HepG2 (cell line): ENCODE results near the gene PHLDB1. TPM values are rescaled to one million over a fixed set of nuclear protein-coding genes. Genes with fewer than 3 reads are reported as not detected.

Experiments
- CCDC6 ChIP-seq: sonication (generic); formaldehyde crosslinking; IDR thresholded peaks from 2 replicates; pipeline ENCODE4 v1.8.1; 2022; ENCODE audit warnings: mild to moderate bottlenecking, missing genetic modification reagents, moderate library complexity
- CENPT ChIP-seq: sonication (generic); formaldehyde crosslinking; IDR thresholded peaks from 2 replicates; pipeline ENCODE4 v1.8.0; 2022; ENCODE audit warnings: low read depth, mild to moderate bottlenecking, moderate library complexity, missing genetic modification reagents
- FOXA3 ChIP-seq: IDR thresholded peaks from 2 replicates; pipeline ENCODE4 v1.6.1; 2016; ENCODE audit warnings: missing genetic modification reagents, missing compliant biosample characterization
- MLLT10 ChIP-seq: sonication (generic); formaldehyde crosslinking; IDR thresholded peaks from 2 replicates; pipeline ENCODE4 v1.4.0; 2020; ENCODE audit warnings: missing genetic modification reagents
- NR2F6 ChIP-seq, 2 experiments: IDR thresholded peaks; 2 replicates each; pipeline ENCODE4 v1.6.1; 2016; ENCODE audit warnings: antibody characterized with exemption in 1 of 2, mild to moderate bottlenecking in 1 of 2
- NRL ChIP-seq: sonication (generic); formaldehyde crosslinking; IDR thresholded peaks from 2 replicates; pipeline ENCODE4 v1.5.0; 2020; ENCODE audit warnings: missing genetic modification reagents, mild to moderate bottlenecking, moderate library complexity, borderline replicate concordance
- PITX1 ChIP-seq: sonication (generic); formaldehyde crosslinking; IDR thresholded peaks from 2 replicates; pipeline ENCODE4 v1.5.1; 2020; ENCODE audit warnings: mild to moderate bottlenecking, missing genetic modification reagents
- PLRG1 ChIP-seq: fragments of 450-650 bp; conservative IDR thresholded peaks from 2 replicates; pipeline ENCODE4 v1.6.1; 2016
- ZNF10 ChIP-seq: sonication (generic); formaldehyde crosslinking; IDR thresholded peaks from 2 replicates; pipeline ENCODE4 v1.4.0; 2020; ENCODE audit warnings: mild to moderate bottlenecking, low read depth, missing genetic modification reagents, borderline replicate concordance
- ZNF773 ChIP-seq: sonication (generic); formaldehyde crosslinking; IDR thresholded peaks from 2 replicates; pipeline ENCODE4 v1.4.0; 2020; ENCODE audit warnings: missing genetic modification reagents, borderline replicate concordance
- ZNF879 ChIP-seq: sonication (generic); formaldehyde crosslinking; IDR thresholded peaks from 2 replicates; pipeline ENCODE4 v1.8.1; 2023; ENCODE audit warnings: missing genetic modification reagents
- polyA plus RNA-seq, 8 experiments: library from polyadenylated mRNA; depleted of rRNA in 3 of 8; stranded (reverse) in 7 of 8; unstranded in 1 of 8; fragments of >200 nt; fragmentation: Illumina TruSeq in 4 of 8; extraction: Trizol in 4 of 8; gene quantifications; 2 replicates each; pipeline versions ENCODE4 v1.2.1 to v1.2.3, GENCODE V29; 2011 to 2016; ENCODE audit warnings: low read depth in 4 of 8, missing spikeins in 1 of 8, mixed read lengths in 1 of 8; ENCODE audit not compliant: insufficient read depth in 1 of 8
- total RNA-seq, 5 experiments: library from RNA; depleted of rRNA; stranded (reverse); fragments of >200 nt; fragmentation: Illumina TruSeq; extraction: Trizol; gene quantifications; 2 replicates each; pipeline ENCODE4 v1.2.3, GENCODE V29; 2016; ENCODE audit warnings: low read depth in 1 of 5
- TF ChIP-seq, protein P1 (sequence below), 2 experiments: fragments of 450-650 bp in 1 of 2; sonication (generic) in 1 of 2; formaldehyde crosslinking in 1 of 2; IDR thresholded peaks; 2 replicates each; pipeline versions ENCODE4 v1.6.1 to v1.8.0; 2016 to 2022; ENCODE audit warnings: antibody characterized with exemption in 1 of 2, mild to moderate bottlenecking in 1 of 2, missing genetic modification reagents in 1 of 2
- TF ChIP-seq, protein P2 (sequence below): sonication (generic); formaldehyde crosslinking; conservative IDR thresholded peaks from 2 replicates; pipeline ENCODE4 v1.8.0; 2022; ENCODE audit warnings: missing genetic modification reagents
- TF ChIP-seq, protein P3 (sequence below): IDR thresholded peaks from 2 replicates; pipeline ENCODE4 v1.6.1; 2016; ENCODE audit warnings: low read depth
- TF ChIP-seq, protein P4 (sequence below): IDR thresholded peaks from 2 replicates; pipeline ENCODE4 v1.6.1; 2018; ENCODE audit warnings: missing genetic modification reagents

PHLDB1 gene
- total and polyA plus RNA-seq, 2 of the 13 experiments (the other 11 are each of a cell fraction or from before 2014, with no cell fraction given): 13.8 to 14.2 TPM

DNA sequence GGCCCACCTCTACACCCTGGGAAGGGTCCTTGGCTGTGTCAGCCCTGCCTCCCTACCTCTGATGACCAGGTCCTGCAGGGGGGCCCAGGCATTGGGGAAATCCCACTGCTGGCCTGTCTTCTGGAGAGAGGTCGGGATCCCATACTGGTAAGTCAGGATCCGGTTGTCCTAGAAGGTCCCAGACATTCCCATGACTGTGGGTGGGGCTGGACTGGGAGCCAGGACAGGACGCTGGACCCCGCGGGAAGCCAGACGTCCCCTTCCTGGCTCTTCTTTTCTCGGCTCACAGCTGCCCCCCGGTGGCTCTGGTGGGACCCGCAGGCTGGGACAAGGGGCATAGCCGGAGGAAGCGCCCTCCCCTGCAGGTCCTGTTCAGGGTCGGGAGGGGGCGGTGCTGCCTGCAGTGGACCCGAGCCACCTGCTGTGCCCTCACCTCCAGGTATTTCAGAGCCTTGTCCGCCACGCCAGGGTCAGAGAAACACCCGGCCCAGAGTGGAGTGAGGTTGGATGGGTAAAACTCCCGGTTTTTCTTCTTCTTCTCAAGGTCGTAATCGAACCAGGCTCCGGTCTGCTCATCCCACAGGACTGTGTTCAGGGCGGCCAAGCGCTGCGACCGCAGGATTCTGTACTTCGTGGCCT, 52.0 kb downstream of the PHLDB1 start (continued):
- TF ChIP-seq ZNF879 (no peak), NRL (0 out of 2 replicates have a peak, but pooled peaks have one; percentile 28), CENPT (CRISPR knock-in tag) (no peak), MLLT10 (no peak), ZNF773 (CRISPR knock-in tag) (no peak), FOXA3 (CRISPR knock-in tag) (peak; percentile 35; the same call in 1 of the 2 replicates), CCDC6 (CRISPR knock-in tag) (0 out of 2 replicates have a peak, but pooled peaks have one; percentile 17), NR2F6 (IDR thresholded peaks at IDR 0.05) (no peak), NR2F6 (CRISPR knock-in tag; IDR thresholded peaks at IDR 0.05) (peak; percentile 32; the same call in 1 of the 2 replicates), ZNF10 (CRISPR knock-in tag) (no peak), PLRG1 (no peak), PITX1 (CRISPR knock-in tag) (peak; percentile 38; the same call in 1 of the 2 replicates)
- TF ChIP-seq, protein P1, sequence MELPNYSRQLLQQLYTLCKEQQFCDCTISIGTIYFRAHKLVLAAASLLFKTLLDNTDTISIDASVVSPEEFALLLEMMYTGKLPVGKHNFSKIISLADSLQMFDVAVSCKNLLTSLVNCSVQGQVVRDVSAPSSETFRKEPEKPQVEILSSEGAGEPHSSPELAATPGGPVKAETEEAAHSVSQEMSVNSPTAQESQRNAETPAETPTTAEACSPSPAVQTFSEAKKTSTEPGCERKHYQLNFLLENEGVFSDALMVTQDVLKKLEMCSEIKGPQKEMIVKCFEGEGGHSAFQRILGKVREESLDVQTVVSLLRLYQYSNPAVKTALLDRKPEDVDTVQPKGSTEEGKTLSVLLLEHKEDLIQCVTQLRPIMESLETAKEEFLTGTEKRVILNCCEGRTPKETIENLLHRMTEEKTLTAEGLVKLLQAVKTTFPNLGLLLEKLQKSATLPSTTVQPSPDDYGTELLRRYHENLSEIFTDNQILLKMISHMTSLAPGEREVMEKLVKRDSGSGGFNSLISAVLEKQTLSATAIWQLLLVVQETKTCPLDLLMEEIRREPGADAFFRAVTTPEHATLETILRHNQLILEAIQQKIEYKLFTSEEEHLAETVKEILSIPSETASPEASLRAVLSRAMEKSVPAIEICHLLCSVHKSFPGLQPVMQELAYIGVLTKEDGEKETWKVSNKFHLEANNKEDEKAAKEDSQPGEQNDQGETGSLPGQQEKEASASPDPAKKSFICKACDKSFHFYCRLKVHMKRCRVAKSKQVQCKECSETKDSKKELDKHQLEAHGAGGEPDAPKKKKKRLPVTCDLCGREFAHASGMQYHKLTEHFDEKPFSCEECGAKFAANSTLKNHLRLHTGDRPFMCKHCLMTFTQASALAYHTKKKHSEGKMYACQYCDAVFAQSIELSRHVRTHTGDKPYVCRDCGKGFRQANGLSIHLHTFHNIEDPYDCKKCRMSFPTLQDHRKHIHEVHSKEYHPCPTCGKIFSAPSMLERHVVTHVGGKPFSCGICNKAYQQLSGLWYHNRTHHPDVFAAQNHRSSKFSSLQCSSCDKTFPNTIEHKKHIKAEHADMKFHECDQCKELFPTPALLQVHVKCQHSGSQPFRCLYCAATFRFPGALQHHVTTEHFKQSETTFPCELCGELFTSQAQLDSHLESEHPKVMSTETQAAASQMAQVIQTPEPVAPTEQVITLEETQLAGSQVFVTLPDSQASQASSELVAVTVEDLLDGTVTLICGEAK (IDR thresholded peaks at IDR 0.05): no peak
- TF ChIP-seq, protein P1 (CRISPR knock-in tag; IDR thresholded peaks at IDR 0.05): 0 out of 2 replicates have a peak, but pooled peaks have one; percentile 45
- TF ChIP-seq, protein P2, sequence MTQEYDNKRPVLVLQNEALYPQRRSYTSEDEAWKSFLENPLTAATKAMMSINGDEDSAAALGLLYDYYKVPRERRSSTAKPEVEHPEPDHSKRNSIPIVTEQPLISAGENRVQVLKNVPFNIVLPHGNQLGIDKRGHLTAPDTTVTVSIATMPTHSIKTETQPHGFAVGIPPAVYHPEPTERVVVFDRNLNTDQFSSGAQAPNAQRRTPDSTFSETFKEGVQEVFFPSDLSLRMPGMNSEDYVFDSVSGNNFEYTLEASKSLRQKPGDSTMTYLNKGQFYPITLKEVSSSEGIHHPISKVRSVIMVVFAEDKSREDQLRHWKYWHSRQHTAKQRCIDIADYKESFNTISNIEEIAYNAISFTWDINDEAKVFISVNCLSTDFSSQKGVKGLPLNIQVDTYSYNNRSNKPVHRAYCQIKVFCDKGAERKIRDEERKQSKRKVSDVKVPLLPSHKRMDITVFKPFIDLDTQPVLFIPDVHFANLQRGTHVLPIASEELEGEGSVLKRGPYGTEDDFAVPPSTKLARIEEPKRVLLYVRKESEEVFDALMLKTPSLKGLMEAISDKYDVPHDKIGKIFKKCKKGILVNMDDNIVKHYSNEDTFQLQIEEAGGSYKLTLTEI (CRISPR knock-in tag): no peak
- TF ChIP-seq, protein P3, sequence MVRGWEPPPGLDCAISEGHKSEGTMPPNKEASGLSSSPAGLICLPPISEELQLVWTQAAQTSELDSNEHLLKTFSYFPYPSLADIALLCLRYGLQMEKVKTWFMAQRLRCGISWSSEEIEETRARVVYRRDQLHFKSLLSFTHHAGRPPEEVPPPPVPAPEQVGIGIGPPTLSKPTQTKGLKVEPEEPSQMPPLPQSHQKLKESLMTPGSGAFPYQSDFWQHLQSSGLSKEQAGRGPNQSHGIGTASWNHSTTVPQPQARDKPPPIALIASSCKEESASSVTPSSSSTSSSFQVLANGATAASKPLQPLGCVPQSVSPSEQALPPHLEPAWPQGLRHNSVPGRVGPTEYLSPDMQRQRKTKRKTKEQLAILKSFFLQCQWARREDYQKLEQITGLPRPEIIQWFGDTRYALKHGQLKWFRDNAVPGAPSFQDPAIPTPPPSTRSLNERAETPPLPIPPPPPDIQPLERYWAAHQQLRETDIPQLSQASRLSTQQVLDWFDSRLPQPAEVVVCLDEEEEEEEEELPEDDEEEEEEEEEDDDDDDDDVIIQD (CRISPR knock-in tag): 0 out of 2 replicates have a peak, but pooled peaks have one; percentile 17
- TF ChIP-seq, protein P4, sequence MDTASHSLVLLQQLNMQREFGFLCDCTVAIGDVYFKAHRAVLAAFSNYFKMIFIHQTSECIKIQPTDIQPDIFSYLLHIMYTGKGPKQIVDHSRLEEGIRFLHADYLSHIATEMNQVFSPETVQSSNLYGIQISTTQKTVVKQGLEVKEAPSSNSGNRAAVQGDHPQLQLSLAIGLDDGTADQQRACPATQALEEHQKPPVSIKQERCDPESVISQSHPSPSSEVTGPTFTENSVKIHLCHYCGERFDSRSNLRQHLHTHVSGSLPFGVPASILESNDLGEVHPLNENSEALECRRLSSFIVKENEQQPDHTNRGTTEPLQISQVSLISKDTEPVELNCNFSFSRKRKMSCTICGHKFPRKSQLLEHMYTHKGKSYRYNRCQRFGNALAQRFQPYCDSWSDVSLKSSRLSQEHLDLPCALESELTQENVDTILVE (CRISPR knock-in tag): 0 out of 2 replicates have a peak, but pooled peaks have one; percentile 27
